CD4-positive, alpha-beta T cell (primary cell): Measurements from ENCODE around the gene MNDA. TPM values are rescaled to one million over a fixed set of nuclear protein-coding genes. Genes with fewer than 3 reads are reported as not detected.

Experiments used
- ATAC-seq: fragments of 200-7000 bp; cut with Tn5 transposase; one replicate; pipeline ENCODE4 v1.10.0; 2022; ENCODE audit warnings: mild to moderate bottlenecking; ENCODE audit not compliant: poor library complexity
- CTCF ChIA-PET: fragments of 350-600 bp; sonication (Branson Sonifier 250); formaldehyde crosslinking; loops from one replicate; lab custom pipeline; 2021; ENCODE audit warnings: antibody characterized with exemption, inconsistent platforms; lab: Charles Lee
- POLR2A ChIA-PET: fragments of 350-600 bp; sonication (Branson Sonifier 250); formaldehyde crosslinking; loops from one replicate; lab custom pipeline; 2021; ENCODE audit warnings: antibody characterized with exemption, inconsistent platforms; lab: Charles Lee
- DNase-seq, 14 experiments: peaks; one replicate each; pipeline ENCODE4 v3.0.0-alpha.2; 2013 to 2020; ENCODE audit warnings: mixed read lengths in 2 of 14
- H3K27ac ChIP-seq, 2 donors: one replicate each; pipeline versions ENCODE4 v1.5.1 to v1.7.0; 2013; ENCODE audit warnings: low read length in 2 of 2, low read depth in 1 of 2, mild to moderate bottlenecking in 1 of 2
- H3K27me3 ChIP-seq, 2 experiments: 1 replicate in 1 of 2; 2 replicates in 1 of 2; pipeline versions ENCODE4 v1.6.1 to v1.7.0; 2013; ENCODE audit warnings: low read length in 2 of 2, control low read depth in 1 of 2, mild to moderate bottlenecking in 1 of 2, moderate library complexity in 1 of 2; ENCODE audit not compliant: insufficient read depth in 2 of 2, control insufficient read depth in 1 of 2
- H3K36me3 ChIP-seq: one replicate; pipeline ENCODE4 v1.6.1; 2013; ENCODE audit warnings: low read length, control low read depth; ENCODE audit not compliant: insufficient read depth
- H3K4me1 ChIP-seq: one replicate; pipeline ENCODE4 v1.6.1; 2013; ENCODE audit warnings: low read length, control low read depth; ENCODE audit not compliant: insufficient read depth
- H3K4me3 ChIP-seq: one replicate; pipeline ENCODE4 v1.5.1; 2013; ENCODE audit warnings: mild to moderate bottlenecking, low read length, moderate library complexity
- H3K9me3 ChIP-seq, 2 experiments: 1 replicate in 1 of 2; 2 replicates in 1 of 2; pipeline versions ENCODE4 v1.6.1 to v1.7.0; 2013; ENCODE audit warnings: low read length in 2 of 2, mild to moderate bottlenecking in 2 of 2, control low read depth in 1 of 2, moderate library complexity in 1 of 2; ENCODE audit not compliant: control insufficient read depth in 1 of 2, insufficient read depth in 1 of 2
- H3K27ac Mint-ChIP-seq: one replicate; pipeline ENCODE4 v1.8.0; 2020; ENCODE audit warnings: mixed read lengths
- H3K27me3 Mint-ChIP-seq: one replicate; pipeline ENCODE4 v1.8.0; 2021; ENCODE audit warnings: mixed read lengths
- H3K36me3 Mint-ChIP-seq: one replicate; pipeline ENCODE4 v1.8.0; 2021; ENCODE audit warnings: low read depth, mixed read lengths
- H3K4me1 Mint-ChIP-seq: one replicate; pipeline ENCODE4 v1.8.0; 2021; ENCODE audit warnings: low read depth, mixed read lengths
- H3K4me3 Mint-ChIP-seq: one replicate; pipeline ENCODE4 v1.8.0; 2020; ENCODE audit warnings: mild to moderate bottlenecking, mixed read lengths
- H3K9me3 Mint-ChIP-seq: one replicate; pipeline ENCODE4 v1.8.0; 2020; ENCODE audit warnings: mixed read lengths
- CTCF ChIP-seq: fragments of 200-600 bp; IDR thresholded peaks from one replicate; pipeline ENCODE4 v1.8.0; 2022; ENCODE audit warnings: antibody characterized with exemption, mild to moderate bottlenecking
- intact Hi-C, 2 experiments: fragments of 100-400 bp; cut with DNase I in 1 of 2; cut with micrococcal nuclease in 1 of 2; formaldehyde crosslinking; loops; one replicate each; pipeline versions ENCODE4 v1.15.1 to v1.9.0; 2023 to 2025; cut with DNase I, micrococcal nuclease
- total RNA-seq, 174 experiments: library from RNA in 2 of 174; stranded (reverse) in 2 of 174; gene quantifications; one replicate each; pipeline ENCODE4 v1.2.3 and lab custom pipeline; 2021 to 2026

MNDA gene
- total RNA-seq, 2 experiments from 2014 or later: 0.88 to 1.1 TPM

- Mint-ChIP-seq H3K27me3 (no peaks in the 10 kb centered on the region), H3K27ac (no peak overlapping the region), H3K9me3 (peaks cover 9% of the 10 kb centered on the region), H3K36me3 (no peaks in the 10 kb centered on the region), H3K4me3 (no peak overlapping the region), H3K4me1 (no peaks in the 10 kb centered on the region)
- POLR2A ChIA-PET: no interaction called here
- TF ChIP-seq CTCF: no peak
- Histone ChIP-seq H3K36me3 (no peaks in the 10 kb centered on the region), H3K4me3 (no peak overlapping the region), H3K27me3 (no peaks in the 10 kb centered on the region), H3K4me1 (no peaks in the 10 kb centered on the region), H3K27ac (no peak overlapping the region), H3K9me3 (no peaks in the 10 kb centered on the region)
- ATAC-seq: no peak
- CTCF ChIA-PET: no interaction called here
- intact Hi-C loops: no loop called here
- no peak for DNase-seq
These were observed 62.5 kb downstream of the MNDA start for GRCh38 chr1:158893654-158894053.

- H3K4me3 Mint-ChIP-seq: no peak overlapping the region
- no peak overlapping the region for H3K4me3 ChIP-seq
- intact Hi-C loops: no loop called here
- ATAC-seq (no peak), DNase-seq (no peak)
- no peak for TF ChIP-seq CTCF
- peaks cover 7% of the 10 kb centered on the region for H3K9me3 Mint-ChIP-seq
- ChIA-PET POLR2A (no interaction called here), CTCF (no interaction called here)
- no peak overlapping the region for H3K27ac ChIP-seq
- no peak overlapping the region for H3K27ac Mint-ChIP-seq
- H3K9me3 ChIP-seq: no peaks in the 10 kb centered on the region
- H3K36me3 ChIP-seq: no peaks in the 10 kb centered on the region
- no peaks in the 10 kb centered on the region for H3K27me3 ChIP-seq
- no peaks in the 10 kb centered on the region for H3K4me1 Mint-ChIP-seq
- no peaks in the 10 kb centered on the region for H3K4me1 ChIP-seq
- no peaks in the 10 kb centered on the region for H3K36me3 Mint-ChIP-seq
- H3K27me3 Mint-ChIP-seq: peaks cover 20% of the 10 kb centered on the region
These were observed 67.6 kb downstream of the MNDA start for GRCh38 chr1:158898722-158899121.

Other genes with a start within 250 kb of the MNDA start
- gene OR10Z1, start 226.1 kb upstream of the MNDA start, total RNA-seq: not detected
- gene SPTA1, start 144.6 kb upstream of the MNDA start, total RNA-seq: not detected
- gene OR6K2, start 130.7 kb upstream of the MNDA start, total RNA-seq: not detected
- gene OR6K3, start 110.6 kb upstream of the MNDA start, total RNA-seq: not detected
- not detected for gene OR6K6, start 76.6 kb upstream of the MNDA start, total RNA-seq
- gene OR6N1, start 59.2 kb upstream of the MNDA start, total RNA-seq: not detected
- gene OR6N2, start 50.1 kb upstream of the MNDA start, total RNA-seq: not detected
- 10 to 100 TPM; 15.2 to 16.2 TPM for gene PYHIN1, start 100.2 kb downstream of the MNDA start, total RNA-seq
- gene IFI16, start 178.6 kb downstream of the MNDA start, total RNA-seq: 10 to 100 TPM; 36.9 to 37.6 TPM
- gene AIM2, start 245.4 kb downstream of the MNDA start, total RNA-seq: under 1 TPM; 0.36 to 0.74 TPM